ENCODE data around the gene HCN2.

Gene HCN2

GRCh38 chr19:648305-648704 lies 58.6 kb downstream of the HCN2 start:
- Histone ChIP-seq H3K4me1 (ENCODE audit: insufficient read depth, low read length, severe bottlenecking) (no peaks in the 10 kb centered on the region), H3K9me3 (ENCODE audit: low read length) (no peaks in the 10 kb centered on the region), H3K9me2 (ENCODE audit: low read depth, low read length) (no peaks in the 10 kb centered on the region), H4K20me1 (ENCODE audit: insufficient read depth, low read length) (no peaks in the 10 kb centered on the region), H3K27me3 (ENCODE audit: insufficient read depth, low read length) (no peaks in the 10 kb centered on the region), H3K27ac (ENCODE audit: low read depth, low read length, poor library complexity, severe bottlenecking) (no peak overlapping the region), H3K4me3 (ENCODE audit: low read depth, low read length, poor library complexity, severe bottlenecking) (no peak overlapping the region), H3K4me2 (ENCODE audit: low read length) (no peak overlapping the region), H2AFZ (ENCODE audit: low read length) (no peak overlapping the region), H3K36me3 (ENCODE audit: insufficient read depth, low read length) (peaks cover 87% of the 10 kb centered on the region), H3F3A (ENCODE audit: insufficient read depth, low read length) (no peaks in the 10 kb centered on the region), H3K79me2 (ENCODE audit: insufficient read depth, low read length) (peaks cover 1% of the 10 kb centered on the region), H3K9ac (ENCODE audit: low read length) (no peak overlapping the region)
- TF ChIP-seq EZH2 (IDR thresholded peaks at IDR 0.05; ENCODE audit: borderline replicate concordance, low read length) (no peak), CTCF (IDR thresholded peaks at IDR 0.05; ENCODE audit: low read length) (no peak)

- Histone ChIP-seq H3K4me3 (ENCODE audit: low read depth, low read length, poor library complexity, severe bottlenecking) (no peak overlapping the region), H3K9me2 (ENCODE audit: low read depth, low read length) (no peaks in the 10 kb centered on the region), H3K27ac (ENCODE audit: low read depth, low read length, poor library complexity, severe bottlenecking) (no peak overlapping the region), H3K9ac (ENCODE audit: low read length) (no peak overlapping the region), H3K4me1 (ENCODE audit: insufficient read depth, low read length, severe bottlenecking) (no peaks in the 10 kb centered on the region), H2AFZ (ENCODE audit: low read length) (no peak overlapping the region), H3K36me3 (ENCODE audit: insufficient read depth, low read length) (peaks cover 89% of the 10 kb centered on the region), H4K20me1 (ENCODE audit: insufficient read depth, low read length) (no peaks in the 10 kb centered on the region), H3K9me3 (ENCODE audit: low read length) (no peaks in the 10 kb centered on the region), H3K27me3 (ENCODE audit: insufficient read depth, low read length) (no peaks in the 10 kb centered on the region), H3K79me2 (ENCODE audit: insufficient read depth, low read length) (peaks cover 10% of the 10 kb centered on the region), H3F3A (ENCODE audit: insufficient read depth, low read length) (no peaks in the 10 kb centered on the region), H3K4me2 (ENCODE audit: low read length) (no peak overlapping the region)
- TF ChIP-seq EZH2 (IDR thresholded peaks at IDR 0.05; ENCODE audit: borderline replicate concordance, low read length) (no peak), CTCF (IDR thresholded peaks at IDR 0.05; ENCODE audit: low read length) (no peak)
These were observed 59.5 kb downstream of the HCN2 start for GRCh38 chr19:648904-649801.

- Histone ChIP-seq H3K4me3 (ENCODE audit: low read depth, low read length, poor library complexity, severe bottlenecking) (no peak overlapping the region), H3K4me1 (ENCODE audit: insufficient read depth, low read length, severe bottlenecking) (no peaks in the 10 kb centered on the region), H3K27me3 (ENCODE audit: insufficient read depth, low read length) (no peaks in the 10 kb centered on the region), H3K9me2 (ENCODE audit: low read depth, low read length) (no peaks in the 10 kb centered on the region), H3F3A (ENCODE audit: insufficient read depth, low read length) (no peaks in the 10 kb centered on the region), H3K79me2 (ENCODE audit: insufficient read depth, low read length) (peaks cover 18% of the 10 kb centered on the region), H3K36me3 (ENCODE audit: insufficient read depth, low read length) (peaks cover 86% of the 10 kb centered on the region), H3K9ac (ENCODE audit: low read length) (no peak overlapping the region), H3K27ac (ENCODE audit: low read depth, low read length, poor library complexity, severe bottlenecking) (no peak overlapping the region), H2AFZ (ENCODE audit: low read length) (no peak overlapping the region), H3K4me2 (ENCODE audit: low read length) (no peak overlapping the region), H4K20me1 (ENCODE audit: insufficient read depth, low read length) (no peaks in the 10 kb centered on the region), H3K9me3 (ENCODE audit: low read length) (no peaks in the 10 kb centered on the region)
- no peak for TF ChIP-seq CTCF (IDR thresholded peaks at IDR 0.05; ENCODE audit: low read length)
- TF ChIP-seq EZH2 (IDR thresholded peaks at IDR 0.05; ENCODE audit: borderline replicate concordance, low read length) = no peak
These were observed 60.4 kb downstream of the HCN2 start for GRCh38 chr19:650121-650520.

Data from OCI-LY1 (cell line).